Tongue (tissue), 2 donors: ENCODE data around the gene EPS8L2. TPM values are rescaled to one million over a fixed set of nuclear protein-coding genes. Genes with fewer than 3 reads are reported as not detected.
"Not testable (repeated sequence)": the region's sequence is repeated elsewhere in the genome, so short reads cannot be mapped to it uniquely, and the experiment has no call there.

Experiments
- DNase-seq: peaks from one replicate; pipeline ENCODE4 v3.0.0-alpha.2; 2015
- total RNA-seq: library from RNA; depleted of rRNA; stranded (reverse); fragments of >200 nt; gene quantifications from one replicate; pipeline ENCODE4 v1.2.3, GENCODE V29; 2014

Gene EPS8L2
- total RNA-seq, 1 donor from 2014 or later = 88.3 TPM

GRCh38 chr11:690244-690643 is 15.8 kb upstream of the EPS8L2 start:
- not testable (repeated sequence) for DNase-seq

GRCh38 chr11:690738-691633 is 15.0 kb upstream of the EPS8L2 start:
- no peak for DNase-seq

GRCh38 chr11:691710-692590 is 14.1 kb upstream of the EPS8L2 start:
- no peak for DNase-seq

GRCh38 chr11:692824-693414 is 13.1 kb upstream of the EPS8L2 start:
- peak; percentile 71 for DNase-seq

GRCh38 chr11:693415-693831 is 12.6 kb upstream of the EPS8L2 start:
- no peak for DNase-seq

- no peak for DNase-seq
Observed at GRCh38 chr11:693887-694562, 12.0 kb upstream of the EPS8L2 start.

- peak; percentile 99 for DNase-seq
Observed at GRCh38 chr11:694563-695287, 11.3 kb upstream of the EPS8L2 start, which contains the start of gene DEAF1. DEAF1 (minus strand) TSS chr11:695222; CDS start chr11:695047, 175 bp downstream.

GRCh38 chr11:695288-695537 is 10.8 kb upstream of the EPS8L2 start:
- no peak for DNase-seq

- peak; percentile 100 for DNase-seq
Observed at GRCh38 chr11:695538-696248, 10.3 kb upstream of the EPS8L2 start, which contains the start of gene TMEM80. TMEM80 (plus strand) TSS chr11:695816; CDS start chr11:695828, 12 bp downstream.

GRCh38 chr11:696955-697491 is 9.0 kb upstream of the EPS8L2 start:
- DNase-seq = no peak

- no peak for DNase-seq
Observed at GRCh38 chr11:697811-698311, 8.2 kb upstream of the EPS8L2 start.

- no peak for DNase-seq
Observed at GRCh38 chr11:698493-699115, 7.4 kb upstream of the EPS8L2 start.

GRCh38 chr11:699116-699508 is 6.9 kb upstream of the EPS8L2 start:
- no peak for DNase-seq

GRCh38 chr11:699753-700152 is 6.3 kb upstream of the EPS8L2 start:
- DNase-seq = no peak

GRCh38 chr11:701741-702461 is 4.1 kb upstream of the EPS8L2 start:
- no peak for DNase-seq

- DNase-seq = no peak
Observed at GRCh38 chr11:702462-703461, 3.3 kb upstream of the EPS8L2 start.

- no peak for DNase-seq
Observed at GRCh38 chr11:703506-703905, 2.5 kb upstream of the EPS8L2 start.

- DNase-seq = no peak
Observed at GRCh38 chr11:704228-704674, 1.8 kb upstream of the EPS8L2 start.
